Naive thymus-derived CD8-positive, alpha-beta T cell (primary cell): ENCODE results near the gene COX5A. TPM values are rescaled to one million over a fixed set of nuclear protein-coding genes. Genes with fewer than 3 reads are reported as not detected.
"Not testable (repeated sequence)": the region's sequence is repeated elsewhere in the genome, so short reads cannot be mapped to it uniquely, and the experiment has no call there.

Experiments used
- ATAC-seq, 2 donors: fragments of 150-1000 bp; cut with Tn5 transposase in 1 of 2; sonication (Bioruptor Pico), chemical (Tn5 transposase) in 1 of 2; 1 replicate in 1 of 2; 2 replicates in 1 of 2; pipeline ENCODE4 v1.10.0; 2021; ENCODE audit warnings: mild to moderate bottlenecking in 2 of 2, moderate library complexity in 2 of 2
- POLR2A ChIA-PET: fragments of 350-600 bp; sonication (Branson Sonifier 250); formaldehyde crosslinking; loops from one replicate; lab custom pipeline; 2021; ENCODE audit warnings: antibody characterized with exemption; lab: Charles Lee
- DNase-seq, 10 donors: peaks; one replicate each; pipeline versions ENCODE4 v3.0.0 to v3.0.0-alpha.2; 2020 to 2022
- H3K27ac Mint-ChIP-seq, 10 donors: one replicate each; pipeline ENCODE4 v1.8.0; 2020 to 2022; ENCODE audit warnings: mild to moderate bottlenecking in 10 of 10, mixed read lengths in 10 of 10, moderate library complexity in 4 of 10, inconsistent platforms in 1 of 10
- H3K27me3 Mint-ChIP-seq, 5 donors: one replicate each; pipeline ENCODE4 v1.8.0; 2021 to 2022; ENCODE audit warnings: mixed read lengths in 5 of 5
- H3K36me3 Mint-ChIP-seq, 3 donors: one replicate each; pipeline ENCODE4 v1.8.0; 2020 to 2022; ENCODE audit warnings: mixed read lengths in 3 of 3, mild to moderate bottlenecking in 2 of 3, inconsistent platforms in 1 of 3
- H3K4me1 Mint-ChIP-seq, 4 donors: one replicate each; pipeline ENCODE4 v1.8.0; 2021 to 2022; ENCODE audit warnings: mixed read lengths in 4 of 4
- H3K4me3 Mint-ChIP-seq, 10 donors: one replicate each; pipeline ENCODE4 v1.8.0; 2020 to 2022; ENCODE audit warnings: mild to moderate bottlenecking in 10 of 10, mixed read lengths in 10 of 10, moderate library complexity in 6 of 10, inconsistent platforms in 1 of 10
- H3K9me3 Mint-ChIP-seq, 9 donors: one replicate each; pipeline ENCODE4 v1.8.0; 2020 to 2022; ENCODE audit warnings: mixed read lengths in 9 of 9, mild to moderate bottlenecking in 3 of 9, inconsistent platforms in 1 of 9, moderate library complexity in 1 of 9
- polyA plus RNA-seq, 3 donors: library from polyadenylated mRNA; unstranded; fragments of 300-500 nt; fragmentation: Illumina TruSeq; gene quantifications; one replicate each; pipeline ENCODE4 v1.2.3, GENCODE V29; 2021
- total RNA-seq, 8 experiments: library from RNA in 2 of 8; stranded (reverse) in 2 of 8; gene quantifications; one replicate each; pipeline ENCODE4 v1.2.3 and lab custom pipeline; 2021 to 2026

The COX5A gene
- total and polyA plus RNA-seq, 5 experiments from 2014 or later, result 60.0 to 362 (median 268) TPM

GRCh38 chr15:74895830-74896229 is 42.0 kb downstream of the COX5A start:
- POLR2A ChIA-PET, result interaction anchor here (1.0 to 3.4 kb wide), 3 partner anchors 10 to 118 kb away, joined by 3 to 17 read pairs (median 5); partner anchors contain the start of gene FAM219B
- peaks cover 10 to 39% (median 33%) of the 10 kb centered on the region in 4 donors for H3K4me1 Mint-ChIP-seq
- ATAC-seq, result no peak

GRCh38 chr15:74894383-74894782 is 43.5 kb downstream of the COX5A start:
- Mint-ChIP-seq H3K36me3 (peaks cover 6 to 21% (median 6%) of the 10 kb centered on the region in 3 donors), H3K4me1 (peaks cover 18 to 49% (median 46%) of the 10 kb centered on the region in 4 donors), H3K27ac (peak overlapping the region in 6 of 10 donors; percentile 3 to 99 (median 86))
- POLR2A ChIA-PET, result interaction anchor here (0.7 to 2.9 kb wide), 10 partner anchors 10 to 307 kb away, joined by 3 to 28 read pairs (median 10); partner anchors contain the start of genes COX5A, FAM219B, SCAMP2 and ULK3
- DNase-seq, H3K27me3 Mint-ChIP-seq, ATAC-seq, H3K4me3 Mint-ChIP-seq, H3K9me3 Mint-ChIP-seq: not testable (repeated sequence)

More at GRCh38 chr15:74895830-74896229, 42.0 kb downstream of the COX5A start:
- H3K27ac Mint-ChIP-seq, result peak overlapping the region in 9 of 10 donors; percentile 41 to 87 (median 67)
- peaks cover 6 to 29% (median 8%) of the 10 kb centered on the region in 3 donors for H3K36me3 Mint-ChIP-seq
- no peaks in the 10 kb centered on the region for H3K9me3 Mint-ChIP-seq
- H3K4me3 Mint-ChIP-seq, result no peak overlapping the region
- DNase-seq, result no peak
- no peaks in the 10 kb centered on the region for H3K27me3 Mint-ChIP-seq

DNA sequence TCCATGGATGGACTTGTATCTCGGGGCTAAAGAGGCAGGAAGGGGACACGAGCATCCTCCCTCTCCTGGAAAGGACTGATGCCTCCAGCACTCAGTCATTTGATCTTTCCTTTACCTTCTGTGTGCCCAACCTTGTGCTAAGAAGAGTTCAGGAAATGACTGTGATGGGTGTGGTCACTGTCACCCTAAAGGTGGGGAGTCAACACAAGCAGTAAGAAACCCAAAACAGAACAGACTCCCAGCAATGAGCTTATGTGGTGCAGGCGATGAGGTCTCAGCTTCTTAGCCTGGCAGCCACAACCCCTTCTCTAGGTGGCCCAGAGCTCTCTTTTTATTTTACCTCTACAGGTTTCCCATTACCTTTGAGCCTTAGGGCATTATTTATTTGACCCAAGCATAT is 44.2 kb downstream of the COX5A start:
- DNase-seq (peak in 8 of 10 donors; percentile 20 to 74 (median 48)), ATAC-seq (peak; percentile 59 to 73)
- H3K27ac Mint-ChIP-seq, result peak overlapping the region; percentile 96 to 99 (median 98)
- H3K9me3 Mint-ChIP-seq, result no peaks in the 10 kb centered on the region
- H3K4me3 Mint-ChIP-seq, result peak overlapping the region; percentile 53 to 92 (median 84)
- no peaks in the 10 kb centered on the region for H3K27me3 Mint-ChIP-seq
- H3K36me3 Mint-ChIP-seq, result peaks cover 6 to 17% (median 6%) of the 10 kb centered on the region in 3 donors
- H3K4me1 Mint-ChIP-seq, result peaks cover 19 to 57% (median 54%) of the 10 kb centered on the region in 4 donors
- POLR2A ChIA-PET, result interaction anchor here (0.6 to 2.9 kb wide), 18 partner anchors 9 to 454 kb away, joined by 3 to 28 read pairs (median 4); partner anchors contain the start of genes COX5A, FAM219B, NEIL1 and SCAMP2

GRCh38 chr15:74892931-74893330 is 44.9 kb downstream of the COX5A start:
- peaks cover 19 to 58% (median 55%) of the 10 kb centered on the region in 4 donors for H3K4me1 Mint-ChIP-seq
- POLR2A ChIA-PET, result interaction anchor here (1.3 to 2.9 kb wide), 6 partner anchors 9 to 93 kb away, joined by 4 to 28 read pairs (median 10); partner anchors contain the start of genes FAM219B, SCAMP2 and ULK3
- peak overlapping the region in 4 of 10 donors; percentile 37 to 89 (median 70) for H3K4me3 Mint-ChIP-seq
- DNase-seq, result no peak
- no peak for ATAC-seq
- H3K9me3 Mint-ChIP-seq, result no peaks in the 10 kb centered on the region
- peak overlapping the region; percentile 96 to 99 (median 98) for H3K27ac Mint-ChIP-seq
- no peaks in the 10 kb centered on the region for H3K27me3 Mint-ChIP-seq
- H3K36me3 Mint-ChIP-seq, result peaks cover 6 to 14% (median 6%) of the 10 kb centered on the region in 3 donors

DNA sequence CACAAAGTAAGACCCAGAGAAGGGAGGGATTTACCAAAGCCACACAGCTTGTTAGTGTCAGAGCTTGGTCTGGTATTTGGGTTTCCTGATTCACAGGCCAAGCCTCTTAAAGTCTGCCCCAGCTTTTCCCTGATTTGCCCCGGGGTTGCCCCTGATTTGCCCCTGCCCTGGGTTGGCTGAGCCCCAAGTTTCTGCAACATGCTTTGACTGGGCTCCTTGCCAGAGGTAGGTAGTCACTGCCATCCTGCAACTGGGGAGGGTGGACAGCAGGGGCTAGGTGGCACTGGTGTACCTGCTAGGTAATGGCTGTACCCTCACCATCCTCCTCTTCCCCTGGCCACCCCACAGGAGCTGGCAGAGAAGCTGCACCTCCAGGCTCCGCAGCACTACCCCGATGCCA is 45.6 kb downstream of the COX5A start:
- Mint-ChIP-seq H3K27ac (peak overlapping the region; percentile 61 to 99 (median 98)), H3K36me3 (peaks cover 6 to 13% (median 6%) of the 10 kb centered on the region in 3 donors), H3K9me3 (no peaks in the 10 kb centered on the region), H3K4me3 (peak overlapping the region in 4 of 10 donors; percentile 33 to 96 (median 56)), H3K4me1 (peaks cover 19 to 58% (median 55%) of the 10 kb centered on the region in 4 donors), H3K27me3 (no peaks in the 10 kb centered on the region)
- DNase-seq (no peak), ATAC-seq (no peak)
- POLR2A ChIA-PET, result interaction anchor here (0.6 to 2.9 kb wide), 6 partner anchors 8 to 19 kb away, joined by 3 to 28 read pairs (median 4); partner anchors contain the start of genes FAM219B and SCAMP2

GRCh38 chr15:74891469-74891868 is 46.4 kb downstream of the COX5A start:
- Mint-ChIP-seq H3K27ac (peak overlapping the region in 9 of 10 donors; percentile 31 to 95 (median 66)), H3K4me3 (peak overlapping the region in 8 of 10 donors; percentile 31 to 96 (median 86))
- DNase-seq, result no peak

GRCh38 chr15:74890665-74890960 is 47.3 kb downstream of the COX5A start:
- no peaks in the 10 kb centered on the region for H3K27me3 Mint-ChIP-seq
- peak overlapping the region; percentile 87 to 97 (median 92) for H3K27ac Mint-ChIP-seq
- no peak for DNase-seq
- H3K4me1 Mint-ChIP-seq, result peaks cover 17 to 57% (median 56%) of the 10 kb centered on the region in 4 donors
- peaks cover 5 to 9% (median 6%) of the 10 kb centered on the region in 3 donors for H3K36me3 Mint-ChIP-seq
- peak overlapping the region; percentile 82 to 96 (median 89) for H3K4me3 Mint-ChIP-seq
- no peak for ATAC-seq
- H3K9me3 Mint-ChIP-seq, result no peaks in the 10 kb centered on the region
- POLR2A ChIA-PET, result interaction anchor here (1.4 to 2.6 kb wide), 4 partner anchors 16 to 46 kb away, joined by 5 to 16 read pairs (median 12); partner anchors contain the start of gene FAM219B

More at GRCh38 chr15:74891469-74891868, 46.4 kb downstream of the COX5A start:
- Mint-ChIP-seq H3K27me3 (no peaks in the 10 kb centered on the region), H3K4me1 (peaks cover 17 to 58% (median 55%) of the 10 kb centered on the region in 4 donors), H3K9me3 (no peaks in the 10 kb centered on the region), H3K36me3 (peaks cover 6 to 9% (median 6%) of the 10 kb centered on the region in 3 donors)
- POLR2A ChIA-PET, result interaction anchor here (0.6 to 2.9 kb wide), 6 partner anchors 8 to 24 kb away, joined by 3 to 28 read pairs (median 4); partner anchors contain the start of genes FAM219B and SCAMP2
- no peak for ATAC-seq

DNA sequence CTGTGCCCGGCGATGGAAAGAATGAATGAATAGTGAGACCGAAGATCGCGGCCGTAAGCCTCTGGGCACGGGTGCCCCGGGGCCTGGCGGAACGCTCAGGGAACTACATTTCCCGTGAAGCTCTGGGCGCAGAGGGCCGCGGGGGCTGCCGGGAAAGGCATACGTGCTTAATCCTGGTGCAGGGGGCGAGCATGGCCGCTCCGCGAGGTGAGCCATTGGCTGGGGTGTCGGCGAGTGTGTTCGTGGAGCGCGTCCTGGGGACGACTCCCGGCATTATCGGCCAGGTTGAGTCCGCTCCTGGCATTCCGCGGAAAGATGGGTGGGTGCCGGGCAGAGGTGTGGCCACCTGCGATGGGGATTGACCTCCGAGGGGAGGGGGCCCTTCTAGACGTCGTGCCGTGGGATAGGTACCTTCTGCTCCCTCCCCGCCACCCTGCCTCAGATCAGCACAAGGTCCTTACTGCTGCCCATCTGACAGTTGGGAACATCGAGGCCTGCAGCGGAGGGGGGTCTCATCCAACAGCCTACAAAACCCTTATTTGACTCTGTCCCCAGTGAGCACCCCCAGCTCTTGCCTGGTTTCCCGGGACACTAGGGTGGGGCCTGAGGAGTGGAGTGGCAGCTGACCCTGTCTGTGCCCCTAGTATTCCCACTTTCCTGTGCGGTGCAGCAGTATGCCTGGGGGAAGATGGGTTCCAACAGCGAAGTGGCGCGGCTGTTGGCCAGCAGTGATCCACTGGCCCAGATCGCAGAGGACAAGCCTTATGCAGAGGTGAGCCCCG is 47.8 kb downstream of the COX5A start, which contains the start of gene MPI:
TSS of gene MPI (plus strand) at position 160 of the 782 bp plus-strand sequence. CDS start at position 192, 32 bp downstream.
- Mint-ChIP-seq H3K9me3 (no peaks in the 10 kb centered on the region), H3K36me3 (peaks cover 2 to 8% (median 6%) of the 10 kb centered on the region in 3 donors), H3K27me3 (no peaks in the 10 kb centered on the region), H3K27ac (peak within 1 kb of the TSS; percentile 87 to 97 (median 92)), H3K4me3 (peak within 1 kb of the TSS; percentile 82 to 96 (median 89)), H3K4me1 (peaks cover 17 to 54% (median 54%) of the 10 kb centered on the region in 4 donors)
- DNase-seq (peak; percentile 74 to 91 (median 80)), ATAC-seq (peak; percentile 95 to 97)
- POLR2A ChIA-PET, result interaction anchor here (0.8 to 2.6 kb wide), 14 partner anchors 9 to 113 kb away, joined by 3 to 16 read pairs (median 6); partner anchors contain the start of genes CSK and FAM219B

GRCh38 chr15:74889390-74889882 is 48.4 kb downstream of the COX5A start:
- DNase-seq (no peak), ATAC-seq (peak; percentile 19 to 27)
- POLR2A ChIA-PET, result interaction anchor here (0.8 to 2.6 kb wide), 14 partner anchors 10 to 112 kb away, joined by 3 to 16 read pairs (median 5); partner anchors contain the start of genes CSK and FAM219B
- Mint-ChIP-seq H3K27me3 (no peaks in the 10 kb centered on the region), H3K9me3 (no peaks in the 10 kb centered on the region), H3K36me3 (peaks cover 2 to 8% (median 6%) of the 10 kb centered on the region in 3 donors), H3K4me1 (peaks cover 17 to 57% (median 53%) of the 10 kb centered on the region in 4 donors), H3K27ac (peak overlapping the region; percentile 87 to 97 (median 92)), H3K4me3 (peak overlapping the region; percentile 82 to 96 (median 89))

- H3K36me3 Mint-ChIP-seq, result peaks cover 2 to 6% (median 4%) of the 10 kb centered on the region in 3 donors
- H3K4me3 Mint-ChIP-seq, result peak overlapping the region in 5 of 10 donors; percentile 84 to 96 (median 89)
- ATAC-seq (no peak), DNase-seq (no peak)
- no peaks in the 10 kb centered on the region for H3K9me3 Mint-ChIP-seq
- H3K4me1 Mint-ChIP-seq, result peaks cover 17 to 58% (median 50%) of the 10 kb centered on the region in 4 donors
- POLR2A ChIA-PET, result interaction anchor here (1.0 to 2.6 kb wide), 7 partner anchors 11 to 44 kb away, joined by 3 to 16 read pairs (median 11); partner anchors contain the start of gene FAM219B
- no peaks in the 10 kb centered on the region for H3K27me3 Mint-ChIP-seq
- H3K27ac Mint-ChIP-seq, result peak overlapping the region in 6 of 10 donors; percentile 28 to 92 (median 66)
Measured at GRCh38 chr15:74888716-74889115, 49.2 kb downstream of the COX5A start.

DNA sequence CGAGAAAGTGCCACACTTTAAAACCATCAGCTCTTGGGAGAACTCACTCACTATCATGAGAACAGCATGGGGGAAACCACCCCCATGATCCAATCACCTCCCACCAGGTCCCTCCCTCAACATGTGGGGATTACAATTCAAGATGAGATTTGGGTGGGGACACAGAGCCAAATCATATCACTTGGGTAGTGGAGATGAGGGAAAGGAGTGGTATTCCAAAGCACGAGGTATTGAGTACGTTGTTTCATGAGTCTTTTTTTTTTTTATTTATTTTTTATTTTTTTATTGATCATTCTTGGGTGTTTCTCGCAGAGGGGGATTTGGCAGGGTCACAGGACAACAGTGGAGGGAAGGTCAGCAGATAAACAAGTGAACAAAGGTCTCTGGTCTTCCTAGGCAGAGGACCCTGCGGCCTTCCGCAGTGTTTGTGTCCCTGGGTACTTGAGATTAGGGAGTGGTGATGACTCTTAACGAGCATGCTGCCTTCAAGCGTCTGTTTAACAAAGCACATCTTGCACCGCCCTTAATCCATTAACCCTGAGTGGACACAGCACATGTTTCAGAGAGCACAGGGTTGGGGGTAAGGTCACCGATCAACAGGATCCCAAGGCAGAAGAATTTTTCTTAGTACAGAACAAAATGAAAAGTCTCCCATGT is 50.2 kb downstream of the COX5A start:
- not testable (repeated sequence) for DNase-seq, H3K4me3 Mint-ChIP-seq, H3K36me3 Mint-ChIP-seq, H3K9me3 Mint-ChIP-seq, ATAC-seq, H3K27me3 Mint-ChIP-seq
- POLR2A ChIA-PET, result interaction anchor here (0.7 to 1.0 kb wide), 2 partner anchors 45 to 322 kb away, joined by 3 read pairs; partner anchors contain the start of gene ULK3
- Mint-ChIP-seq H3K4me1 (peaks cover 12 to 50% (median 40%) of the 10 kb centered on the region in 4 donors), H3K27ac (peak overlapping the region in 1 of 10 donors; percentile 75)
